ENCODE measurements around the gene FOXO6. TPM values are rescaled to one million over a fixed set of nuclear protein-coding genes. Genes with fewer than 3 reads are reported as not detected.

FOXO6 gene
- total and polyA plus RNA-seq, 2 experiments from 2014 or later: 0.68 to 4.2 TPM

DNA sequence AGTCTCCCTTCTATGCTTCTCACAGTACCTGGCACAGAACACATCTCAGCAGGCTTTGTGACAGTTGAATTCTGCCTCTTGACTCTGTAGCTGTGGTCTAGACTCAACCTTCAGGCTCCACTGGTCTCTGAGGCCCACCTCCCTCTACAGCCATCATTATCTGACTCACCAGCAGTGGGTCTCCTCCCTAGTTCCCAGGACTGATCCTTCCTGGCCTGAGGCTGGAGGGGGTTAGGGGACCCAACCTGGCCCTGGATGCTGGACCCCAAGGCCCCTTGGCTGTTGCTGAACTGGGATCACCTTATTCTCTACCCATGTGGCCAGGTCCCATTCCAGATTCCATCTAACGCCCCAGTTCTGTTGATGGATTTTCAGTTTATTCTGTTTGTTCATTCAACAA, 43.1 kb upstream of the FOXO6 start:
- Histone ChIP-seq H3F3A (replicated peaks; ENCODE audit: low read depth) (no peaks in the 10 kb centered on the region), H3K9me2 (ENCODE audit: insufficient read depth) (0 out of 2 replicates have a peak, but pooled peaks cover 3% of the 10 kb centered on the region), H3K4me1 (ENCODE audit: insufficient read depth) (peaks cover 18% of the 10 kb centered on the region), H3K4me3 (no peak overlapping the region), H3K27me3 (ENCODE audit: insufficient read depth) (no peaks in the 10 kb centered on the region), H3K36me3 (ENCODE audit: insufficient read depth) (no peaks in the 10 kb centered on the region), H4K20me1 (replicated peaks; ENCODE audit: insufficient read depth) (no peaks in the 10 kb centered on the region), H2AFZ (no peak overlapping the region), H3K4me2 (no peak overlapping the region), H3K79me2 (replicated peaks; ENCODE audit: insufficient read depth) (no peaks in the 10 kb centered on the region), H3K27ac (ENCODE audit: low read depth) (no peak overlapping the region)
- H3K9me3 Mint-ChIP-seq: no peaks in the 10 kb centered on the region
- no peaks in the 10 kb centered on the region for H3K36me3 Mint-ChIP-seq (ENCODE audit: low read depth)
- DNase-seq (ENCODE audit: low spot score) (no peak), ATAC-seq (no peak)
- no peak overlapping the region for H3K4me3 Mint-ChIP-seq
- no peak overlapping the region for H3K27ac Mint-ChIP-seq
- H3K27me3 Mint-ChIP-seq (ENCODE audit: insufficient read depth, low read depth, poor library complexity): peaks cover 3% of the 10 kb centered on the region
- peaks cover 30% of the 10 kb centered on the region for H3K4me1 Mint-ChIP-seq
- no peak for TF ChIP-seq JUNB (IDR thresholded peaks at IDR 0.05; ENCODE audit: unreplicated experiment)
- no peak for TF ChIP-seq CREB1 (CRISPR knock-in tag; IDR thresholded peaks at IDR 0.05; ENCODE audit: low read depth)
- no peak for TF ChIP-seq ZNF462 (CRISPR knock-in tag; IDR thresholded peaks at IDR 0.05)
- no peak for TF ChIP-seq EZH2phosphoT487 (IDR thresholded peaks at IDR 0.05; ENCODE audit: unreplicated experiment)
- TF ChIP-seq POLR2AphosphoS5 (IDR thresholded peaks at IDR 0.05; ENCODE audit: low read depth): no peak
- no peak for TF ChIP-seq ZNF331 (CRISPR knock-in tag; IDR thresholded peaks at IDR 0.05; ENCODE audit: low read depth)
- TF ChIP-seq CTCF (conservative IDR thresholded peaks at IDR 0.05; ENCODE audit: low read depth in 2 of 2): no peak
- no peak for TF ChIP-seq NANOG (IDR thresholded peaks at IDR 0.05; ENCODE audit: borderline replicate concordance)
- TF ChIP-seq ETS1 (IDR thresholded peaks at IDR 0.05): no peak
